Right atrium auricular region (tissue), 2 donors: ENCODE data around the gene TDRD3. TPM values are rescaled to one million over a fixed set of nuclear protein-coding genes. Genes with fewer than 3 reads are reported as not detected.

Experiments
- DNase-seq: peaks from one replicate; pipeline ENCODE4 v3.0.0-alpha.2; 2019; ENCODE audit warnings: low spot score
- H3K27ac ChIP-seq, 2 donors: fragments of 200-600 bp; sonication (generic); 1 replicate in 1 of 2; 2 replicates in 1 of 2; pipeline ENCODE4 v1.5.1; 2016 to 2019
- H3K27me3 ChIP-seq, 2 donors: fragments of 200-600 bp; sonication (generic); one replicate each; pipeline versions ENCODE4 v1.5.1 to v1.6.0; 2017 to 2019
- H3K36me3 ChIP-seq: fragments of 200-600 bp; sonication (generic); one replicate; pipeline ENCODE4 v1.5.1; 2016
- H3K4me1 ChIP-seq, 2 donors: fragments of 200-600 bp; sonication (generic); one replicate each; pipeline versions ENCODE4 v1.5.1 to v1.6.0; 2017 to 2019
- H3K4me3 ChIP-seq, 2 donors: fragments of 200-600 bp; sonication (generic); 1 replicate in 1 of 2; 2 replicates in 1 of 2; pipeline ENCODE4 v1.5.1; 2017 to 2019; ENCODE audit warnings: mild to moderate bottlenecking in 1 of 2, moderate library complexity in 1 of 2
- H3K9me3 ChIP-seq, 2 donors: fragments of 200-600 bp; sonication (generic); one replicate each; pipeline ENCODE4 v1.5.1; 2019
- CTCF ChIP-seq, 2 donors: fragments of 200-600 bp; sonication (generic); IDR thresholded peaks; one replicate each; pipeline ENCODE4 v1.5.1; 2019; ENCODE audit warnings: antibody characterized with exemption in 2 of 2
- total RNA-seq, 2 donors: library from RNA; depleted of rRNA; stranded (reverse); fragments of >200 nt; gene quantifications; one replicate each; pipeline ENCODE4 v1.1.0, GENCODE V29; 2016

The TDRD3 gene
- total RNA-seq, 2 donors from 2014 or later: 28.3 to 31.4 TPM

GRCh38 chr13:60520902-60521569, 124.0 kb downstream of the TDRD3 start:
- no peaks in the 10 kb centered on the region for H3K4me1 ChIP-seq
- H3K9me3 ChIP-seq: no peaks in the 10 kb centered on the region
- TF ChIP-seq CTCF (IDR thresholded peaks at IDR 0.05): no peak
- no peaks in the 10 kb centered on the region for H3K36me3 ChIP-seq
- no peak for DNase-seq
- no peak overlapping the region for H3K4me3 ChIP-seq
- no peak overlapping the region for H3K27ac ChIP-seq
- no peaks in the 10 kb centered on the region for H3K27me3 ChIP-seq

GRCh38 chr13:60538566-60538965, 141.5 kb downstream of the TDRD3 start:
- no peak for TF ChIP-seq CTCF (IDR thresholded peaks at IDR 0.05)
- no peak for DNase-seq
- H3K9me3 ChIP-seq: no peaks in the 10 kb centered on the region
- no peak overlapping the region for H3K27ac ChIP-seq
- no peaks in the 10 kb centered on the region for H3K4me1 ChIP-seq
- no peak overlapping the region for H3K4me3 ChIP-seq
- H3K36me3 ChIP-seq: no peaks in the 10 kb centered on the region
- no peaks in the 10 kb centered on the region for H3K27me3 ChIP-seq

- TF ChIP-seq CTCF (IDR thresholded peaks at IDR 0.05): no peak
- Histone ChIP-seq H3K27ac (no peak overlapping the region), H3K36me3 (no peaks in the 10 kb centered on the region), H3K4me1 (no peaks in the 10 kb centered on the region), H3K4me3 (no peak overlapping the region), H3K27me3 (no peaks in the 10 kb centered on the region), H3K9me3 (no peaks in the 10 kb centered on the region)
- no peak for DNase-seq
Observed at GRCh38 chr13:60540276-60540675, 143.3 kb downstream of the TDRD3 start.

- Histone ChIP-seq H3K4me3 (no peak overlapping the region), H3K9me3 (no peaks in the 10 kb centered on the region), H3K36me3 (peaks cover under 1% of the 10 kb centered on the region), H3K27me3 (no peaks in the 10 kb centered on the region), H3K4me1 (no peaks in the 10 kb centered on the region), H3K27ac (no peak overlapping the region)
- DNase-seq: no peak
- TF ChIP-seq CTCF (IDR thresholded peaks at IDR 0.05): no peak
Observed at GRCh38 chr13:60562096-60562780, 165.2 kb downstream of the TDRD3 start.

GRCh38 chr13:60571571-60571970, 174.6 kb downstream of the TDRD3 start:
- H3K9me3 ChIP-seq: no peaks in the 10 kb centered on the region
- H3K4me3 ChIP-seq: no peak overlapping the region
- H3K27me3 ChIP-seq: no peaks in the 10 kb centered on the region
- H3K4me1 ChIP-seq: no peaks in the 10 kb centered on the region
- no peak for DNase-seq
- peaks cover 24% of the 10 kb centered on the region for H3K36me3 ChIP-seq
- no peak for TF ChIP-seq CTCF (IDR thresholded peaks at IDR 0.05)
- no peak overlapping the region for H3K27ac ChIP-seq
